Posterior vena cava (tissue), 2 donors: ENCODE measurements around the gene CD300LF. TPM values are rescaled to one million over a fixed set of nuclear protein-coding genes. Genes with fewer than 3 reads are reported as not detected.
A peak's percentile ranks its signal among the peaks of the same experiment; 100 is the strongest.

Source experiments
- DNase-seq: peaks from one replicate; pipeline ENCODE4 v3.0.0-alpha.2; 2020; ENCODE audit warnings: low spot score
- intact Hi-C, 2 donors: fragments of 100-400 bp; cut with DNase I; formaldehyde crosslinking; loops; one replicate each; pipeline versions ENCODE4 v1.14.1 to v1.14.2; 2022 to 2023
- long read RNA-seq, 2 donors: library from polyadenylated mRNA; unstranded; transcript quantifications; one replicate each; pipeline ENCODE4 v2.0.0, GENCODE V29; 2020 to 2021
- total RNA-seq, 2 donors: library from RNA; stranded (reverse); fragmentation: NEBNext Ultra II Directional; extraction: Animal tissue kit (Norgen Biotek cat#: 25700); gene quantifications; one replicate each; pipeline ENCODE4 v1.2.1, GENCODE V29; 2021
- donor health status: DM: yes; HTN: yes; CAD: no.
- donor health status: DM: yes; HTN: yes; CAD: no.

The CD300LF gene
- total RNA-seq, result 1 to 10 TPM in 1 of 2 donors, under 1 TPM in 1; 0.48 to 3.1 TPM
- long read RNA-seq, donor 1, result 0 reads
- long read RNA-seq, donor 2, partial matches to known transcripts, result 2 of 2 reads
- long read RNA-seq, donor 2, other reads (novel, unspliced or antisense), result 0 of 2 reads

DNA sequence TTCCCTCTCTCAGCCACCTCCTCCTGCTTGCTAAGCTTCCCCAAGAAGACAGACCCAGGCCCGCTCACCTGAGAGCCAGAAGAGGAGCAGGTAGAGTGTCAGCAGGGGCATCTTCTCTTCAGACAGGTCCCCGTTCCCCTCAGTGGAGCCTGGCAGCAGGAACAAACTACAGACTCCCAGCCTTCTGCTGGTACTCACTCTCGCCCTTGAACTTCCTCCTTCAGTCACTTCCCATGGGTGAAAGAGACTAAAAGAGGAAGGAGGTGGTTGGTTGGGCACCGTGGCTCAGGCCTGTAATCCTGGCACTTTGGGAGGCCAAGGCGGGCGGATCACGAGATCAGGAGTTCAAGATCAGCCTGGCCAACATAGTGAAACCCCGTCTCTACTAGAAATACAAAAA is at the start of gene CD300LF:
Gene CD300LF (minus strand): TSS at position 168 of the 400 bp plus-strand sequence. CDS start 57 bp downstream, at position 111.
- peak; percentile 82 for DNase-seq
- intact Hi-C loops, result no loop called here

DNA sequence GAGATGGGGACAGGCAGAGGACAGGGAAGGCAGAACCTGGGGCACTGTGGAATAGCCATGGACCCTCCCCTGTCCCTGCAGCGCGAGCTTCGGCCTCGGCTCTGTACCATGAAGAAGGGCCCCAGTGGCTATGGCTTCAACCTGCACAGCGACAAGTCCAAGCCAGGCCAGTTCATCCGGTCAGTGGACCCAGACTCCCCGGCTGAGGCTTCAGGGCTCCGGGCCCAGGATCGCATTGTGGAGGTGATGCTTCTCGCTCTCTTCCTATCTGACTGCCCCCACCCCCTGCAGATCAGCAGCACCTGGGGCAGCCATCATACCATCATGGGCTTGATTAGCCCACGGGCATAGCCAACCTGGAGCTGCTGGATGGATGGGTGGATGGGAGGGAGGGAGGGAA is 49.2 kb upstream of the CD300LF start:
- no peak for DNase-seq
- intact Hi-C loops, result no loop called here

DNA sequence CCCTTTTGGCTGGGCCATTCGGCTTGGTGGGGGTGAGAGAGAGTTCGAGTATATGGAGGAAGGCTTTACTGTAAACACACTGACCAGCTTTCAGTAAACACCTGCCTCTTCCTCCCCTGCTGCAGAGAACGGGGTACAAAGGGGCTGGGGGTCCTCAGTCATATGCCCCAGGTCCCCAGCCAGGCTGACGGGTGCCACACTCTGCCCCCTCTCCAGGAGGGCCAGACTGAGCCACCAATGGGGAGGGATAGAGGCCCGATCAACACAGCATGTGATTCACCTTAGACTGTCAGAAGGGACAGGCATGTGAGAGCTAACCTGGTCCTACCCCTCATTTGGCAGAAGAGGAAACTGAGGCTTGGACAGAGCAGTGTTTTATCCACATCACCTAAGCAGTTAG is 48.7 kb upstream of the CD300LF start:
- DNase-seq, result no peak
- intact Hi-C loops, result no loop called here

GRCh38 chr17:74760404-74761105 is 47.8 kb upstream of the CD300LF start:
- no peak for DNase-seq
- intact Hi-C loops, result no loop called here

DNA sequence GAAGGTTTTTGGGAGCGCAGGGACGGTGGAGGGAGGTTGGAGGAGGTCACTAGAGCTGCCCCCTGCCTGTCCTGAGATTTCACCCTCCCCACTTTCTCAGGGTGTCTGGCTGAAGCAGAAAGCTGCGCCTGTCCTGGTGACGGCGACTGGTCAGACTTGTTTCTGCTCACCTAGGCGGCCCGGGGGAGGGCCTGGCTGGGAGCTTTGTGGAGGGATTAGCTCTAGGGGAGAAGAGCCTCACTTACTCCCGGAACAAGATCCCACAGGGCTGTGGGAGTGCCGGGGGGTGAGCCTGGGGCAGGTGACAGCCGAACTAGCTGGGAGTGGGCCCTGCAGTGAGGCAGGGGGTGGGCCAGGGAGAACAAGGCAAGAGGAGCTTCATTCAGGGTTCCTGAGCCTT is 47.2 kb upstream of the CD300LF start:
- intact Hi-C loops, result no loop called here
- no peak for DNase-seq

DNA sequence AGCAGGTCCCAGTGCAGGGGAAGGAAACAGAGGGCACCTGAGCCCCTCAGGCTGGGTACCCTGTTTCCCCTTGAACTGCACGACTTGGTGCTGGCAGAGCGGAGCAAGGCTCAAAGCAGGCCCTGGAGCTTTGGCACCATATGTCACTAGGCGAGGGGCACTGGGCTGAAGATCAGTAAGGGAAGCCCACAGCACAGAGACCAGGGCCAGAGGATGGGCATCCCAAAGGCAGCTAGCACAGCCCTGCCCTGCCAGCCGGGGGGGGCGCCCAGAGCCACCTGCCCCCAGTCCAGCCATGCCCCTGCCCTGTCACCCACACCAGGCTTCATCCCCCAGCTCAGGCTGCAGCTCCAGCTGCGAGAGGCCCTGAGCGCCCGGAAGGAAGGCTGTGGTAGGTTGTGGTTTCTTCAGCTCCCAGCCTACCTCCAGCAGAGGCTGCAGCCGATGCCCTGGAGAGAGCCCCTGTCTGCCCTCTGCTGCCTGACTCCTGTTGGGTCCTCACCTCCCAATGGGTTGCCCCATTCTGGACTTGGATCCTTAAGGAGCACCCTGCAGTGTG is 46.6 kb upstream of the CD300LF start:
- no peak for DNase-seq
- intact Hi-C loops, result no loop called here

- no peak for DNase-seq
- intact Hi-C loops, result no loop called here
These were observed 46.1 kb upstream of the CD300LF start for GRCh38 chr17:74758848-74759168.

DNA sequence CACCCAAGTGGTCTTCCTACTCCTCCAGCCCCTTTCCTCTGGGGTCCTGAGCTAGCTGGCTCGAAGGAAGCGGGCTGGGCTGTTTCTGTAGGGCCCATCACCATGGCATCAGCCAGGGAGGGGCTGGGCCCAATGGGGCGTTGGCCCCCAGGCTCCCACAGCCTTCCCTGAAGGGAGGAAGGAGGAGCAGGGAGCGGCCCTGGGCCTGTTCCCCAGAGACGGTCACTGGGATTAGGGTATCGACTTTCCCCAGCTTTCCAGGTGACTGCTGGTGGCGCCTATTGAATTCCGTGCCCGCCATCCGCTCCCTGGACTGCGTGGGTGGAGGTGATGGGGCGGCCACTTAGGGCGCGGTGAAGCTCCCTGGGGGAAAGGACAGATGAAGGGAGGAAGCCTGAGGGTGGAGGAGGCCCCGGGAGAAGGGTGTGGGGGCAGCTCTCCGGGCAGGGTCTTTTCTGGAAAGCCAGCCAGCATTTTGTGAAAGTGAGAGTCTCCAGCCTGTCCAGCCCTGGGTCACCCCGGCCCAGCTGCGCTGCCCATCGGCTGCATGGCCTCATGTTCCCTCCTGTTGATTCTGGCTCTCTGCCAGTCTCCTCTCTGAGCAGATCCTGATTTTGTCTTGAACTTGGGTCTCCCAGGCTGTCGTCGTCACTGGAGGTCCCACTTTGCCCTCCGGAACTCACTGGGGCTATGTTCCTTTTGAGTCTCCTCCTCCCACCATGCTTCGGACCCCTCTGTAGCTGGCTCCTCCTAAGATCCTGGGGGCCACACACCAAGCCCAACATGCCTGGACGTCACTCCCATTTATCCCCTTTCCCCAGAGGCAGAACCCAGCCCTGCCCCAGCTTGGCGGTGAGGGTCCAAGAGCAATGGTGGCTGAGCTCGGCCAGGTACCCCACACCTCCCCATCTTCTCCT is 45.5 kb upstream of the CD300LF start:
- intact Hi-C loops, result no loop called here
- no peak for DNase-seq

GRCh38 chr17:74757502-74757901 is 44.8 kb upstream of the CD300LF start:
- no peak for DNase-seq
- intact Hi-C loops, result no loop called here

GRCh38 chr17:74756891-74757290 is 44.2 kb upstream of the CD300LF start:
- no peak for DNase-seq
- intact Hi-C loops, result no loop called here

GRCh38 chr17:74755533-74755932 is 42.8 kb upstream of the CD300LF start:
- intact Hi-C loops, result no loop called here
- DNase-seq, result no peak

- DNase-seq, result no peak
These were observed 42.1 kb upstream of the CD300LF start for GRCh38 chr17:74754832-74755231.

DNA sequence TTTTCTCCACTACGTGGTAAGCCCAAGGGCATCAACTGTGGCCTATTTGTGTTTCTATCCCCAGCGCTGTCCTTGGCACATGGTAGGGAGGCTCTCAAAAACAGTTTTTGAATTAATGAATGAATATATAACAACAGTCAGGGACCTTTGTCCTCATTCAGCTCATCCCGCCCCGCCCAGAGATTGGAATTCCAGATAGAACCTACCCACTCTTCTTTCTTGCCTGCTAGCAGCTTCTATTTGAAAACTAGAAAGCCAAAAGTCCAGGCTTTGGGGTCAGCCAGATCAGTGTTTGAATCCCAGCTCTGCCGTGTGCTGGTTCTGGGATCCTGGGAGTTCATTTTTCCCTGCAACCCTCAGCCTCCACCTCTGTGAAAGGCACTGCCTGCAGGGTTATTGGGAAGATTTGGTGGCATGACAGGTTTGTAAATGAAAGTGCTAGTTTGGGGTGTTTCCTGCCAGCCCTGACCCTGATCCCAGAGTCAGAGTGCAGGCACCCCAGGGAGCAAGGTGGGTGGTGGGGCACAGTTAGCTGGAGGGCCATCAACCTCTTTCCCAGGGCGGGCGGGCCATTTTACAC is 40.2 kb upstream of the CD300LF start:
- intact Hi-C loops, result no loop called here
- no peak for DNase-seq

More at GRCh38 chr17:74754832-74755231, 42.1 kb upstream of the CD300LF start:
- intact Hi-C loops, result no loop called here

- intact Hi-C loops, result no loop called here
- DNase-seq, result no peak
These were observed 39.7 kb upstream of the CD300LF start for GRCh38 chr17:74752415-74752814.

- DNase-seq, result no peak
- intact Hi-C loops, result no loop called here
These were observed 37.8 kb upstream of the CD300LF start for GRCh38 chr17:74750327-74751069.

DNA sequence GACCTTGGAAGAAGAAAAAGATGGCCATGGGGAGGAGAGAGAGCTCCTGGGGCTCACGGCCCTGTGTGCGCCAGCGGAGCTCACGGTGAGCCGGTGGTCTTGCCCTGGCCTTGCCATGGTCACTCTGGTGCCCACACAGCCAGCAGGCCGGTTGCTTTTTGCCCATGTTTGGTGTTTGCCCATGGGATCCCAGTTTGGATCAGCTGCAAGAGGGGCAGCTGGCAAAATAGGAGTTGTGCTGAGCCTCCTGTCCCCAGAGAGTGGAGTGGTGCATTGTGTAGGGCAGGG is 37.3 kb upstream of the CD300LF start:
- intact Hi-C loops, result no loop called here
- no peak for DNase-seq

DNA sequence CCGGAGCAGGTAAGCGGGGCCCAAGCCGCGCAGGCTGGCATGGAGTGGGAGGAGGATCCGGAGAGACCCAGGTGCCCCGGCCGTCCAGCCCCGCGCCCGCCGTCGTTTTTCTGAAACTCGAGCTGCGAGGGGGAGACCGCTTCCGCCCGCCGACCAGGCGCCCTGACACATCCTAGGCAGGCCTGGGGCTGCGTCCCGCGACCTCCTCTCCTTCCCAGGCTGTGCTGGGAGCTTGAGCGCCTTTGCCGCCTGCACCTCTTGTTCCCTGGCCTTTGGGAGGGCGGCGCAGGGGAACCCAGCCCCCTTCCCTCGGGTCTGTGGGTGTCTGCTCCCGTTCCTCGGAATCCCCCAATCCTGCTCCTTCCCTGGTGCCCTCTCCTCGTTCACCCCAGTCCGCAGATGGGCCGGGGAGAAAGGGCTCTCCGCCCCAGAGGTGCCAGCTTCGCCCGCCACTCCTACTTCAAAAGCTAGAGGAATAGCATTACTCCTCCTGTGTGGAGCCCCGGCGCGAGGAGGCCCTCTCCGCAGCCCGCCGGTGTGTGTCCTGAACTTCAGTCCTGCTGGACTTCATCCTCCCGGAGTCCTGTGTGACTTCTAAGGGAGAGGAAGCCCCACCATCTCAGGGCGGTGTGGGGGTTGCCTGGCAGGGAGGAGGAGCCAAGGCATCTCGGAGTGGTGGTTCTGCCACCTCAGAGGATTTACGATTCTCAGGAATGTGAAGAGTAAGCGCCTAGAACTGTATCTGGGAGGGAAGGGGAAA is 36.7 kb upstream of the CD300LF start:
- DNase-seq, result no peak
- intact Hi-C loops, result no loop called here

- intact Hi-C loops, result no loop called here
- peak; percentile 98 for DNase-seq
These were observed 36.0 kb upstream of the CD300LF start, which contains the start of gene NHERF1 for GRCh38 chr17:74748529-74749278. NHERF1 (plus strand) TSS chr17:74748628; CDS start chr17:74748847, 219 bp downstream.
